HCEC 1CT (cell line): ENCODE results near the gene RIN2.

Experiments used
- DNase-seq: peaks from one replicate; pipeline ENCODE4 v3.0.0-alpha.2; 2017

Gene RIN2, protein sequence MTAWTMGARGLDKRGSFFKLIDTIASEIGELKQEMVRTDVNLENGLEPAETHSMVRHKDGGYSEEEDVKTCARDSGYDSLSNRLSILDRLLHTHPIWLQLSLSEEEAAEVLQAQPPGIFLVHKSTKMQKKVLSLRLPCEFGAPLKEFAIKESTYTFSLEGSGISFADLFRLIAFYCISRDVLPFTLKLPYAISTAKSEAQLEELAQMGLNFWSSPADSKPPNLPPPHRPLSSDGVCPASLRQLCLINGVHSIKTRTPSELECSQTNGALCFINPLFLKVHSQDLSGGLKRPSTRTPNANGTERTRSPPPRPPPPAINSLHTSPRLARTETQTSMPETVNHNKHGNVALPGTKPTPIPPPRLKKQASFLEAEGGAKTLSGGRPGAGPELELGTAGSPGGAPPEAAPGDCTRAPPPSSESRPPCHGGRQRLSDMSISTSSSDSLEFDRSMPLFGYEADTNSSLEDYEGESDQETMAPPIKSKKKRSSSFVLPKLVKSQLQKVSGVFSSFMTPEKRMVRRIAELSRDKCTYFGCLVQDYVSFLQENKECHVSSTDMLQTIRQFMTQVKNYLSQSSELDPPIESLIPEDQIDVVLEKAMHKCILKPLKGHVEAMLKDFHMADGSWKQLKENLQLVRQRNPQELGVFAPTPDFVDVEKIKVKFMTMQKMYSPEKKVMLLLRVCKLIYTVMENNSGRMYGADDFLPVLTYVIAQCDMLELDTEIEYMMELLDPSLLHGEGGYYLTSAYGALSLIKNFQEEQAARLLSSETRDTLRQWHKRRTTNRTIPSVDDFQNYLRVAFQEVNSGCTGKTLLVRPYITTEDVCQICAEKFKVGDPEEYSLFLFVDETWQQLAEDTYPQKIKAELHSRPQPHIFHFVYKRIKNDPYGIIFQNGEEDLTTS

DNA sequence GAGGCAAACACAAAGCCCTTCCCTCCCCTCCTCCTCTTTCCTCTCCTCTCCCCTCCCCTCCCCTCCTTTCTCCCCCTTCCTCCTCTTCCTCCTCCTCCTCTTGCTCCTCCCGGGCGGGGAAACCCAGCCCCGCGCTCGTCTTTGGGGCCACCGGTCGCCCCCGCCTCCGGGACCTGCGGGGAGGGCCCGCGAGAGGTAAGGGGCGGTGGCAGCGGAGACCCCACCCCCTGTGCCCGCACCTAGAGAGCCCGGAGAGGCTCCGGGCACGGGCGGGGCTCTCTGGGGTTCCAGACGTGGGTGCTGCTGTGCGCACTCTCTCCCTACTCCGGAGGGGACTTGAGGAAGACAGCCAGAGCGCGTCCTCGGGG is at the start of gene RIN2:
Gene RIN2, plus strand, starts transcription at position 126 of the 368 bp plus-strand sequence. CDS start 131,344 bp downstream, outside the sequence.
- DNase-seq, result no peak

GRCh38 chr20:19709635-19710335 is 48.3 kb upstream of the RIN2 start:
- DNase-seq, result no peak

- DNase-seq, result no peak
Observed at GRCh38 chr20:19710336-19711120, 47.5 kb upstream of the RIN2 start.

DNA sequence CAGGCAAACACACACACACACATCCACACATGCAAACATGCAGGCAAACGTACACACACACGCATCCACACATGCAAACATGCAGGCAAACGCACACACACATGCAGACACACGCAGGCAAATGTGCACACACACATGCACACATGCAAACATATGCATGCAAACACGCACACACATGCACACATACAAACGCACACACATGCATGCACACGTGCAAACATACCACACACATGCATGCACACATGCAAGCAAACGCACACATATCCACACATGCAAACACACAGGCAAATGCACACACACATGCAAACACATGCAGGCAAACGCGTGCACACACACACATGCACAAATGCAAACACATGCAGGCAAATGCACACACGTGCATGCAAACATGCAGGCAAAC is 46.9 kb upstream of the RIN2 start:
- DNase-seq, result no peak

- DNase-seq, result no peak
Observed at GRCh38 chr20:19712721-19713260, 45.3 kb upstream of the RIN2 start.

DNA sequence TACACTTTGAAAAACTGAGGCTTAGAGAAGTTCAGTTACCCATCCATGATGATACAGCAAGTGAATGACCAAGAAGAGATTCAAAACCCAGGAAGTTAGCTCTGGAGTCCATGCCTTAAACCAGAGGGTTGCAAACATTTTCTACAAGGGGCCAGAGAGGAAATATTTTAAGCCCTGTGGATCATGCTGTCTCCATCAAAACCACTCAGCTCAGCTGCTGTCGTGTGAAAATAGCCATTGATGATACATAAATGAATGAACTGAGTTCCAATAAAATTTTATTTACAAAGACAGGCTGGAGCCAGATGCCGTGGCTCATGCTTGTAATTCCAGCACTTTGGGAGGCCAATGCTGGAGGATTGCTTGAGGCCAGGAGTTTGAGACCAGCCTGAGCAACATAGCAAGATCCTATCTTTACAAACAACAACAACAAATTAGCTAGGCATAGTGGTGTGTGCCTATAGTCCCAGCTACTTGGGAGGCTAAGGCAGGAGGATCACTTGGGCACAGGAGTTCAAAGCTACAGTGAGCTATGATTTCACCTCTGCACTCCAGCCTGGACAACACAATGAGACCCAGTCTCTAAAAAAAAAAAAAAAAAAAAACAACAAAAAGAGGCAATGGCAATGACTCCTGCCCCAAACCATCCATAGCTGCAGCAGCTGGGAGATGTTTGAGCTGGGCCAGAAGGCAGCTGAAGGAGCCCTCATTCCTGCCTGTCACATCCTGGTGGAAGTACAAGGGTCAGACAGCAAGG is 44.1 kb upstream of the RIN2 start:
- no peak for DNase-seq

GRCh38 chr20:19714579-19714840 is 43.5 kb upstream of the RIN2 start:
- no peak for DNase-seq

DNA sequence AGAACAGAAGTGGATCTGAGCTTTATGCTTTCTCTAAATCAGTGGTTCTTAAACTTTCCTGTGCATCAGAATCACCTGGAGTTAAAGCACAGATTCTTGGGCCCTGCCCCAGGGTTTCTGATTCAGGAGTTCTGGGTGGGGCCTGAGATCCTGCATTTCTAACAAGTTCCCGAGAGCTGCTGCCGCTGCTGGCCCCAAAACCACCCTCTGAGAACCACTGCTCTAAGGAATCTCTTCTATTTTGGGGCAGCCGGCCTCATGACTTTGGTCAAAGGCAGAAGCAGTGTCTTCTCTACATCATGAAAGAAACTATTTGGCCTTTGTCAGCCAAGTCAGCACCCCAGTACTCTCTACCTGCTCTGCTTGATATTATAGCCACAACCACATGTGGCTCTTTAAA is 42.1 kb upstream of the RIN2 start:
- DNase-seq, result no peak

DNA sequence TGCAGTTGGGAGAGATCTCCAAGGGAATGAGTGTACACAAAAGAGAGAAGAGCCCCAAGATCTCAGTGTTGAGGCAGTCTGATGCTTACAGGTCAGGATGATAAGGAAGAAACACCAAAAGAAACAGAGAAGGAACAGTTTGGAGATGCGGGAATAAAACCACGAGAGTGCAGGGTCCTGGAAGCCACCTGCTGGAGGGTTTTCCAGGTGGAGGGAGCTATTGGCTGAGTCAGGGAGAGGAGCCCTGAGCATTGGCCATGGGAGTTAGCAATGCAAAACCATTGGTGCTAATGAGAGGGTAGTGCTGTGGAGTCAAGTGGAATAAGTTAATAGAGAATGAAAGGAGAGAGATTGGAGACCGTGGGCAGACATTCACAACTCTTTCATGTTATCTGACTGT is 39.2 kb upstream of the RIN2 start:
- DNase-seq, result no peak

GRCh38 chr20:19720991-19721390 is 37.1 kb upstream of the RIN2 start:
- DNase-seq, result no peak

DNA sequence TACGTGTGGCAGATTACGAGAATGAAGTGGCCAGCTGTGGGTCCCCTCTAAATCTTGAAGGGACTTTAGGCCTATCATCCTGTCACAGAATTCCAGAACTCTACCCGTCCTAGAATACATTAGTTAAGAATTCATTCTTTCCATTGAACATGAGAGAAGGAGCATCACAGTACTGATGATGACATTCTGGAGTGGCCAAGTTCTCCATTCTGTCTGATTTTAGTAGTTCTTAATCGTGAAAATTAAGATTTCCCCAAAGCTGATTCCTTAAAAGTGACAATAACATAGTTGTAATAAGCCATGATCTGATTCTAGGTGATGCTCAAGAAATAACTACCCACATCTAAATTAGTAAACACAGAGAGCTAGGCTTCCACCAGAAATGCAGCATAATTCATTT is 35.0 kb upstream of the RIN2 start:
- no peak for DNase-seq

GRCh38 chr20:19723813-19724430 is 34.1 kb upstream of the RIN2 start:
- DNase-seq, result no peak

DNA sequence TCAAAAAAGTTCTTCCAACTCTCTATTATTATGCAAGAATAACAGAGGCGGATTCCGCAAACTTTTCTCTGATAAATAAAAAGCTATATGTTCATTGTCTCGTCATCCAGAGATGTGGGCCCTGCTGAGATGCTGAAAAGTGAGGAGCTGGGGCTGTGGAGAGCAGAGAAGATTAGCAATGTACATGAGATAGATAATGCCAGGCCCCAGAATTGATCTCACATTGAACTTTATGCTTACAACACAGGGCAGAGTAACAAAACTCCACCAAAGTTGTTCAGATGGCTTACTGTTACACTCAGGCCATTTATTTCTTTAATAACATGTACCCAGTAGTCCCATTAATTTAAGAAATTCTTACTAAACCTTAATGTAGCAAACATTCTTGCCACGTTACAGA is 32.7 kb upstream of the RIN2 start:
- DNase-seq, result no peak

- peak; percentile 63 for DNase-seq
Observed at GRCh38 chr20:19725814-19726525, 32.1 kb upstream of the RIN2 start.

DNA sequence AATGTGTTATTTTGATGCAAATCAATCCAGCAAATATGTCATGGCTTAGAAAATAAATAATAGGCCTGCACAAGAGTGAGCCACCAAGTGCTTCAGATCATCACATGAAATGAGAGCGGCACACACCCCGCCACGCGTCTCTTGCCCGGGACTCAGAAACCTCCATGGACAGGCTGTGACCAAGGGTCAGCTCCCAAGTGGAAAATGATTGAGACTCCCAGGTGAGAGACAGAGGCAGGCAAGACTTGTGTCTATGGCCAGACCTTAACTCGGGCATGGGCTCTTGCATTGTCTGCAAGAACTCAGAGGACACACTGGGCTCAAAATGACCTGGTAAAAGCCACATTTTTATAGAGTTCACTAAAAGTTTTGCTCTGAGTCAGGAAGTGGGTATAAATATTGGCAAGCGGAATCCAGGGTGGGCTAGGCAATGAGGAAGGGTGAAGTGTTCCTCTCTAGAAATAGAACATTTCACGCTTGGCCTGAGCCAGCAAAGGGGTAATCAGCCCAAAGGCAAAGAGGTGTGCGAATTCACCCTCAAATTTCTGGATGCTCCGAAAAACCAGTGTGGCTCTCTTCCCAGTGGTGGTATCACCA is 30.7 kb upstream of the RIN2 start:
- no peak for DNase-seq

DNA sequence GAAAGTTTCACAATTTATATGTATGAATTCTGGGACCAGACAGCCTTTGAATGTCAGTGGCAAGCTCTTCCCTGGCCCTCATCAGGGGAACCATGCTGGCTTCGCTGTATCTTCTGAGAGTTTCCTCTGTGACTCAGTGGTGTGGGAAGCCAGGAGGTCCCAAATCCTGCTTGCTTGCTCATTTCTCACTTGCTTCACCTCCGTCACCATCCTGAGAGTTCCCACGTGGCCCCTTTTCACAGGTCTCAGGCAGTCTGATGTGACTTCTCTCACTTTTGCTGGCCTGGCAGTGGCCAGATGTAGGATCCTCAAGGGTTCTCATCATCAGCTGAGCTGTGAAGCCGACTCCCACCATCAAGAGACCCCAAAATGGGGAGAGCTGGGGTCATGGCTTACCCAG is 28.4 kb upstream of the RIN2 start:
- no peak for DNase-seq

DNA sequence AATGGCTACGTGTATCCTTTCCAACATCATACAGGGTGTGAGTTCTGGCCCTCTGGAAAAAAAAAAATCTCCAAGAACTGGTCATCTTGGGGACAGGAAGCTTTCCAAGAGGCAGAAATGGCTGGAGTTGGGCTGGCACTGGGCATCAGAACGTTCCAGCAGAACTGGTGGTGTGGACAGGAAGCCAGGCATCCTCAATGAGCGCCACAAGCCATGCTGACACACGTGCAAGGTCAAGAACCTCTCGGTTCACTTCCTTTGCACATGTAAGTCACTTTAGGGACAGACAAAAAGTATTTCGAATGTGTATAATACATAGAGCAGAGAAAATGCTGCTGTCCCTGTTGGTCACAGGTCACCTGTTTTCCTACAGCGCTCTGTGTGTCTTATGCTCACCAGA is 27.4 kb upstream of the RIN2 start:
- no peak for DNase-seq

GRCh38 chr20:19734811-19735210 is 23.2 kb upstream of the RIN2 start:
- DNase-seq, result no peak

GRCh38 chr20:19735446-19735845 is 22.6 kb upstream of the RIN2 start:
- peak; percentile 86 for DNase-seq

DNA sequence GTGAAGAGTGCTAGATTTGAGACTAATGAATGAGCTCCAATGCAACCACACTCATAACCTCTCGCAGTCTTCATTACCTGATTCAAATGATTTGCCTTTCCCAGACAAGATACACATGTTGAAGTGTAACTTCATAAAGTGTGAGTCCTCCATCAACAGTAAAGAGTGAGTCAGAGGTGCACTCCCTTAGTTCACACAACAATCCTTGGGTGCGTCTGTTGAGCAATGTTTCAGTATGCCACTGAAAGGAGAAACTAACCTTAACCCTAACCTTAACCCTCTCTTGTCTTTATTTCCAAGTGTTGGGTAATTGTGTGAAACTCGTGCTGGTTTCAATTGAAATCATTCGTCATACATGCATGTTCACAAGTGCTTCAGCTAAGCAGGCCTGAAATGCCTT is 21.0 kb upstream of the RIN2 start:
- peak; percentile 86 for DNase-seq
